Measurements from ENCODE around the gene SNAP23.

Gene SNAP23

GRCh38 chr15:42490291-42490670 lies 5.2 kb upstream of the SNAP23 start:
- H3K27ac Mint-ChIP-seq: peak overlapping the region; percentile 74
- H3K4me1 Mint-ChIP-seq: peaks cover 55% of the 10 kb centered on the region
- peaks cover 3% of the 10 kb centered on the region for H3K36me3 Mint-ChIP-seq
- no peaks in the 10 kb centered on the region for H3K27me3 Mint-ChIP-seq
- no peaks in the 10 kb centered on the region for H3K9me3 Mint-ChIP-seq
- H3K4me3 Mint-ChIP-seq: peak overlapping the region; percentile 100

DNA sequence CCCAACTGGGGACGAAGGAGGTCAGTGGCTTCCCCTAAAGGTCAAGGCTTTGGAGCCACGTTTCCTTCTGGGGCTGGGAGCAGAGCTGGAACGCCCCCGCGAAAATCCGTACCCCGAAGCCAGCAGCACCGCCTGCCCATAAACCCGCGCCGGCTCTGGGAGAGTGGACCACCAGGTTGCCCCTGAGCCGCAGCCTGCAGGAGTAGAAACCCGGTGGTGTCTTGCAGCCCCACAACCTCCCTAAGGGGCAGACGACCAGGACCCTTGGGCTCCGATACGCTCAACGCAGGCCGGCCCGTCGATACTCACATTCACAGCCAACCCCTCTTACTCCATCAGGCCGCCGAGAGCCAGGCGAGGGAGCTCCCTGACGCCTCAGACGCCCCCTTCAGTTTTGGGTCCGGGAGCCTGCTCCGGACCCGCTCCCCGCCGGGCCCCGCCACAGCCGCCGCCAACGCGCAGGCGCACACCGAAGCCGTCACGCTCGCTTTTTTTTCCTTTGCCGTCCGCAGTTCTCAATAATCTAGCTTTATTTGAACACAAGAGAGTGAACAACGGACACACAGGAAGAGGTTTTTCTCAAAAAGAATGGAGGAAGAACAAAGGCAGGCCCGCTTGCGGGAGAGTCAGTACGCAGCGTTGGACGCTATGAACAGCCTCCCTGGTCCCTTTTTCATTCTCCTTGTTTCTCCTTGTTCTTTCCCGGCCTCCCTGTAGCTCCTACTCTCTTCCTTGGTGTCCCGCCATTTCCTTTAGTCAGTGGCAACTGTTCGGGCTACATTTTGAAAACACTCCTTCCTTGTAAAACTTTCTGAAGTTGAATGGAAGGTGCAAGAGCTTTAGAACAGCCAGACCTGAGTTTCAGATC lies 4.5 kb upstream of the SNAP23 start, which contains the start of gene ZNF106:
Gene ZNF106 (minus strand): TSS at position 471 of the 868 bp plus-strand sequence. CDS start 18,852 bp downstream, outside the sequence.
- peak within 1 kb of the TSS; percentile 97 for H3K27ac Mint-ChIP-seq
- peak within 1 kb of the TSS; percentile 100 for H3K4me3 Mint-ChIP-seq
- H3K4me1 Mint-ChIP-seq: peaks cover 61% of the 10 kb centered on the region
- H3K9me3 Mint-ChIP-seq: no peaks in the 10 kb centered on the region
- H3K36me3 Mint-ChIP-seq: peaks cover 6% of the 10 kb centered on the region
- H3K27me3 Mint-ChIP-seq: no peaks in the 10 kb centered on the region

DNA sequence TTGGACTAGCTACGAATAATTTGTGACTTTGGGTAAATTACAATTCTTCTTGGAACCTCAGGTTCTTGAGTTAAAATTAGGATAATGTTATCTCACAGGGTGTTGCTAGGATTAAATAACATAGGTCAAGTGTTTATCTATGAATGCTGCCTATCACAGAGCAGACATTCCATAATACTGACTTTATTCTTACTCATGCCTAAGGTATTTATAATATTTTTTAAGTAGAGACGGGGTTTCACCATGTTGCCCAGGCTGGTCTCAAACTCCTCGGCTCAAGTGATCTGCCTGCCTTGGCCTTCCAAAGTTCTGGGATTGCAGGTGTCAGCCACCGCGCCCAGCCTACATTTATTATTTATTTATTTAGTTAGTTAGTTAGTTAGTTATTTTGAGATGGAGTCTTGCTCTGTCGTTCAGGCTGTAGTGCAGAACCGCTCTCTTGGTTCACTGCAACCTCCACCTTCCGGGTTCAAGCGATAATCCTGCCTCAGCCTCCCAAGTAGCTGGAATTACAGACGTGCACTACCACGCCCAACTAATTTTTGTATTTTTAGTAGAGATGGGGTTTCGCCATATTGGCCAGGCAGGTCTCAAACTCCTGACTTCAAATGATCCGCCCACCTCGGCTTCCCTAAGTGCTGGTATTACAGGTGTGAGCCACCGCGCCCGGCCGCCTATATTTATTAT lies 3.8 kb upstream of the SNAP23 start:
- Mint-ChIP-seq H3K4me1 (peaks cover 69% of the 10 kb centered on the region), H3K27me3 (no peaks in the 10 kb centered on the region), H3K36me3 (peaks cover 6% of the 10 kb centered on the region), H3K4me3 (peak overlapping the region; percentile 100), H3K27ac (peak overlapping the region; percentile 97), H3K9me3 (no peaks in the 10 kb centered on the region)

- H3K27me3 Mint-ChIP-seq: no peaks in the 10 kb centered on the region
- no peaks in the 10 kb centered on the region for H3K9me3 Mint-ChIP-seq
- peak overlapping the region; percentile 100 for H3K4me3 Mint-ChIP-seq
- H3K36me3 Mint-ChIP-seq: peaks cover 3% of the 10 kb centered on the region
- peak overlapping the region; percentile 94 for H3K27ac Mint-ChIP-seq
- H3K4me1 Mint-ChIP-seq: peaks cover 70% of the 10 kb centered on the region
Measured at GRCh38 chr15:42493679-42494078, 1.8 kb upstream of the SNAP23 start.

GRCh38 chr15:42494998-42495360 lies 455 bp upstream of the SNAP23 start:
- H3K9me3 Mint-ChIP-seq: no peaks in the 10 kb centered on the region
- peak overlapping the region; percentile 100 for H3K4me3 Mint-ChIP-seq
- H3K27ac Mint-ChIP-seq: peak overlapping the region; percentile 97
- no peaks in the 10 kb centered on the region for H3K27me3 Mint-ChIP-seq
- peaks cover 3% of the 10 kb centered on the region for H3K36me3 Mint-ChIP-seq
- H3K4me1 Mint-ChIP-seq: peaks cover 70% of the 10 kb centered on the region

GRCh38 chr15:42498212-42499068 lies 3.0 kb downstream of the SNAP23 start:
- Mint-ChIP-seq H3K27ac (peak overlapping the region; percentile 30), H3K9me3 (no peaks in the 10 kb centered on the region), H3K4me1 (peaks cover 65% of the 10 kb centered on the region), H3K36me3 (peaks cover 3% of the 10 kb centered on the region), H3K4me3 (no peak overlapping the region), H3K27me3 (no peaks in the 10 kb centered on the region)

GRCh38 chr15:42499858-42500609 lies 4.6 kb downstream of the SNAP23 start:
- Mint-ChIP-seq H3K4me1 (peaks cover 50% of the 10 kb centered on the region), H3K27ac (no peak overlapping the region), H3K27me3 (no peaks in the 10 kb centered on the region), H3K9me3 (no peaks in the 10 kb centered on the region), H3K4me3 (no peak overlapping the region), H3K36me3 (peaks cover 3% of the 10 kb centered on the region)

DNA sequence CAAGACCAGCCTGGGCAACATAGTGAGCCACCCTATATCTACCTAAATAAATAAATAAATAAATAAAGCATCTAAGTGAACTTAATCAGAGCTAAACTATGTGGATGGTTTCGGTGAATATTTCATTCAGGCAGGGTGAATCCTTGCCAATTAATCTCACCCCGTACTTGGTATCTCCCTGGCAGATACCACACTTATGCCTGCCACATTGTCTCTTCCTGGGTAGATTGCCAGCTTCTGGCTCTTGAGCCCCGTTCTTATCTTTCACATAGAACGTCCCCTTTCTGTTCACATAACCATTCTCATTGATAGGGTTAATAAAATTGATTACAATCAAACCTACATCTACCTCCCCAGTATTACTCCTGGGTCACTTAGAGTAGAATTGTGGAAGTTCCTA lies 7.0 kb downstream of the SNAP23 start:
- Mint-ChIP-seq H3K4me1 (peaks cover 30% of the 10 kb centered on the region), H3K27ac (no peak overlapping the region), H3K4me3 (no peak overlapping the region), H3K27me3 (no peaks in the 10 kb centered on the region), H3K36me3 (no peaks in the 10 kb centered on the region), H3K9me3 (no peaks in the 10 kb centered on the region)

DNA sequence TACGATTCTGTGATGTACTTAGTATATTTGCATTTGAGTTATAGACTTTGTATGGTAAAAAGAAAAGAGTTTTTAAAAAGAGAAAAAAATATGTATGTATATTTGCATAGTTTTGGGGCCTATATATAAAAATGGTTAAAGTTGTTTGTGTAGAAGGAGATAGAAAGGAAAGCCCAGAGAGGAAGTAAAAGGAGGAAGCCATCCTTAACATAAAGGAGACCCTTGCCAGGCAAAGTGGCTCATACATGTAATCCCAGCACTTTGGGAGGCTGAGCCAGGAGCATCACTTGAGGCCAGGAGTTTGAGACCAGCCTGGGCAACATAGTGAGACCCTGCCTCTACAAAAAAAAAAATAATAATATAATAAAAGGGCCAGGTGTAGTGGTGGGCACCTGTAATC lies 8.4 kb downstream of the SNAP23 start:
- no peak overlapping the region for H3K27ac Mint-ChIP-seq
- no peak overlapping the region for H3K4me3 Mint-ChIP-seq
- H3K4me1 Mint-ChIP-seq: peaks cover 29% of the 10 kb centered on the region
- no peaks in the 10 kb centered on the region for H3K27me3 Mint-ChIP-seq
- no peaks in the 10 kb centered on the region for H3K9me3 Mint-ChIP-seq
- H3K36me3 Mint-ChIP-seq: peaks cover 2% of the 10 kb centered on the region

GRCh38 chr15:42504631-42505030 lies 9.2 kb downstream of the SNAP23 start:
- Mint-ChIP-seq H3K4me3 (no peak overlapping the region), H3K4me1 (peaks cover 26% of the 10 kb centered on the region), H3K36me3 (peaks cover 3% of the 10 kb centered on the region), H3K27ac (no peak overlapping the region), H3K27me3 (no peaks in the 10 kb centered on the region), H3K9me3 (no peaks in the 10 kb centered on the region)

GRCh38 chr15:42507514-42507913 lies 12.1 kb downstream of the SNAP23 start:
- Mint-ChIP-seq H3K4me3 (no peak overlapping the region), H3K27me3 (no peaks in the 10 kb centered on the region), H3K4me1 (peaks cover 26% of the 10 kb centered on the region), H3K27ac (no peak overlapping the region), H3K9me3 (no peaks in the 10 kb centered on the region), H3K36me3 (peaks cover 6% of the 10 kb centered on the region)

GRCh38 chr15:42508263-42508690 lies 12.8 kb downstream of the SNAP23 start:
- H3K36me3 Mint-ChIP-seq: peaks cover 6% of the 10 kb centered on the region
- H3K4me3 Mint-ChIP-seq: no peak overlapping the region
- peaks cover 26% of the 10 kb centered on the region for H3K4me1 Mint-ChIP-seq
- H3K27ac Mint-ChIP-seq: no peak overlapping the region
- H3K27me3 Mint-ChIP-seq: no peaks in the 10 kb centered on the region
- H3K9me3 Mint-ChIP-seq: no peaks in the 10 kb centered on the region

- Mint-ChIP-seq H3K27me3 (no peaks in the 10 kb centered on the region), H3K4me3 (no peak overlapping the region), H3K4me1 (peaks cover 26% of the 10 kb centered on the region), H3K9me3 (no peaks in the 10 kb centered on the region), H3K27ac (no peak overlapping the region), H3K36me3 (peaks cover 9% of the 10 kb centered on the region)
Measured at GRCh38 chr15:42510258-42511006, 15.0 kb downstream of the SNAP23 start.

DNA sequence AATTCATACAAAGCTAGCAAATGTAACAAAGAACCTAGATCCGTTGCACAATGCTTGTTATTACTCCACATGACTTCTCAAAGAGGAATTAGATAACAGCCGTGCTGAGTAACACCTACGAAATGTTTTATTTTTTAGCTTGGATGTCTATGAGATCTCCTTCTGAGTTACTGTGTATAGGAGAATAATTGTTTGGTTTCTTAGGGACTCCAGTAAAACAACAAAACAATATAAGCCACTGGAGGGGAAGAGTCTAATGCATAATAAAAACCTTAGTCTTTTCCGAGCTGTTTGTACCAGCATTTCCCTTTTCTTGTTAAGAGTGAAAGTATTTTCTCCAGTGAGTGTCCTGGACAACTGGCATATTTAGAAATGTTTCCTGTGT lies 15.6 kb downstream of the SNAP23 start:
- peaks cover 26% of the 10 kb centered on the region for H3K4me1 Mint-ChIP-seq
- H3K36me3 Mint-ChIP-seq: peaks cover 12% of the 10 kb centered on the region
- H3K27me3 Mint-ChIP-seq: no peaks in the 10 kb centered on the region
- H3K27ac Mint-ChIP-seq: no peak overlapping the region
- no peak overlapping the region for H3K4me3 Mint-ChIP-seq
- no peaks in the 10 kb centered on the region for H3K9me3 Mint-ChIP-seq

Data from activated naive CD4-positive, alpha-beta T cell treated with anti-CD3 and anti-CD28 coated beads, Interleukin-2, amount 50 U/mL, for 24 hours (primary cell).